ENCODE results near the gene DNAI2.
"Not testable (repeated sequence)": the region's sequence is repeated elsewhere in the genome, so short reads cannot be mapped to it uniquely, and the experiment has no call there.

Gene DNAI2

GRCh38 chr17:74245871-74246270 lies 28.2 kb upstream of the DNAI2 start:
- DNase-seq, result no peak

- no peak for DNase-seq
Observed at GRCh38 chr17:74249590-74250270, 24.3 kb upstream of the DNAI2 start.

- DNase-seq, result no peak
Observed at GRCh38 chr17:74250324-74250995, 23.6 kb upstream of the DNAI2 start.

- no peak for DNase-seq
Observed at GRCh38 chr17:74251051-74251450, 23.0 kb upstream of the DNAI2 start.

- DNase-seq, result no peak
Observed at GRCh38 chr17:74251569-74251968, 22.5 kb upstream of the DNAI2 start.

- DNase-seq, result no peak
Observed at GRCh38 chr17:74252211-74252610, 21.8 kb upstream of the DNAI2 start.

- no peak for DNase-seq
Observed at GRCh38 chr17:74253036-74253435, 21.0 kb upstream of the DNAI2 start.

GRCh38 chr17:74257311-74257710 lies 16.7 kb upstream of the DNAI2 start:
- no peak for DNase-seq

GRCh38 chr17:74259667-74260524 lies 14.1 kb upstream of the DNAI2 start:
- DNase-seq, result no peak

- DNase-seq, result no peak
Observed at GRCh38 chr17:74260525-74260850, 13.5 kb upstream of the DNAI2 start.

GRCh38 chr17:74262601-74263000 lies 11.4 kb upstream of the DNAI2 start:
- no peak for DNase-seq

GRCh38 chr17:74267054-74267453 lies 7.0 kb upstream of the DNAI2 start:
- not testable (repeated sequence) for DNase-seq

- no peak for DNase-seq
Observed at GRCh38 chr17:74267579-74267978, 6.5 kb upstream of the DNAI2 start.

- DNase-seq, result no peak
Observed at GRCh38 chr17:74267987-74268499, 6.0 kb upstream of the DNAI2 start.

GRCh38 chr17:74268558-74268957 lies 5.5 kb upstream of the DNAI2 start:
- no peak for DNase-seq

- DNase-seq, result no peak
Observed at GRCh38 chr17:74270333-74270732, 3.7 kb upstream of the DNAI2 start.

- no peak for DNase-seq
Observed at GRCh38 chr17:74271281-74271680, 2.8 kb upstream of the DNAI2 start.

- DNase-seq, result no peak
Observed at GRCh38 chr17:74271901-74272561, 2.0 kb upstream of the DNAI2 start.

GRCh38 chr17:74272731-74273201 lies 1.3 kb upstream of the DNAI2 start:
- DNase-seq, result no peak

GRCh38 chr17:74274709-74275340 lies 791 bp downstream of the DNAI2 start:
- no peak for DNase-seq

- no peak for DNase-seq
Observed at GRCh38 chr17:74276051-74276476, 2.0 kb downstream of the DNAI2 start.

GRCh38 chr17:74276541-74277009 lies 2.5 kb downstream of the DNAI2 start:
- no peak for DNase-seq

Data from HCEC 1CT (cell line).